GM18909 (cell line): ENCODE measurements around the gene PHETA1.

Experiments
- ATAC-seq: cut with Tn5 transposase; IDR thresholded peaks from one replicate; pipeline ENCODE4 v1.9.1; 2021; ENCODE audit warnings: mild to moderate bottlenecking; ENCODE audit not compliant: unreplicated experiment, poor library complexity

Gene PHETA1, protein sequence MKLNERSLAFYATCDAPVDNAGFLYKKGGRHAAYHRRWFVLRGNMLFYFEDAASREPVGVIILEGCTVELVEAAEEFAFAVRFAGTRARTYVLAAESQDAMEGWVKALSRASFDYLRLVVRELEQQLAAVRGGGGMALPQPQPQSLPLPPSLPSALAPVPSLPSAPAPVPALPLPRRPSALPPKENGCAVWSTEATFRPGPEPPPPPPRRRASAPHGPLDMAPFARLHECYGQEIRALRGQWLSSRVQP

DNA sequence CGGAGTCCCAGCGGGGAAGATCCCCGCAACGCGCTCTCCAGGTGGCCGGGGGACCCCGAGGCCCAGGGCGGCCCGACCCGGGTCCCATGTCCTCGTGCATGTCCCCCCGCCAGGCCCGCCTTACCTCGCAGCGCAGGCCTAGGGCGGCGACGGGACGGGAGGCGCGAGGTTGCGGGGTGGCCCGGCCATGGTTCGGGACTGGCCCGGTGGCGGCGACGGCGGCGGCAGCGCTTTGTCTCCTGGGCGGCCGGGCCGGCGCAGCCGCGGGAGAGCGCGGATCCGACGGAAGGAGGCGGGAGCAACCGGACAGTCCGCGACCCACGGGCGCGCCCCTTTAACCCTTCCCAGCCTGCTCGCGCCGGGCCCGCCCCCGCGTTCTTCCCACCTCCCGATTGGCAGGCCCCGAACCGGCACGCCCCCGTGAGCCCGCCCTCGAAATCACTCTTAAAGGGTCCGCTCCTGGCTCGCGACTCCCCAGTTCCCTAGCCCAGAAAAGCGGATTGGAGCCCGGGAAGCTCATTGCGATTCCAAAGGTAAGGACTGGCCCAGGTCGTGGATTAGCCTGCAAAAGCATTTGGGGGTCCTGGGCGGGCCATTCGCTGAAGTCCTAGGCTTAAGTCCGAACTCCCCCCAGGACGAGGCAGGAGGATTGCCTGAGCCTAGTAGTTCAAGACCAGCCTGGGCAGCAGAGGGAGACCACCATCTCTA lies at the start of gene PHETA1:
Gene PHETA1, minus strand, starts transcription at position 308 of the 708 bp plus-strand sequence. CDS start 5,668 bp downstream, outside the sequence.
- ATAC-seq, result peak; percentile 89

DNA sequence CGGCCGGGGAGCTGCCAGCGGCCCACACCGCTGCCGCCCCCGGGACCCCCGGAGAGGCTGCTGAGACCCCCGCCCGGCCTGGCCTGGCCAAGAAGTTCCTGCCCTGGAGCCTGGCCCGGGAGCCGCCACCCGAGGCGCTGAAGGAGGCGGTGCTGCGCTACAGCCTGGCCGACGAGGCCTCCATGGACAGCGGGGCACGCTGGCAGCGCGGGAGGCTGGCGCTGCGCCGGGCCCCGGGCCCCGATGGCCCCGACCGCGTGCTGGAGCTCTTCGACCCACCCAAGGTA lies 49.6 kb upstream of the PHETA1 start:
- ATAC-seq, result no peak

DNA sequence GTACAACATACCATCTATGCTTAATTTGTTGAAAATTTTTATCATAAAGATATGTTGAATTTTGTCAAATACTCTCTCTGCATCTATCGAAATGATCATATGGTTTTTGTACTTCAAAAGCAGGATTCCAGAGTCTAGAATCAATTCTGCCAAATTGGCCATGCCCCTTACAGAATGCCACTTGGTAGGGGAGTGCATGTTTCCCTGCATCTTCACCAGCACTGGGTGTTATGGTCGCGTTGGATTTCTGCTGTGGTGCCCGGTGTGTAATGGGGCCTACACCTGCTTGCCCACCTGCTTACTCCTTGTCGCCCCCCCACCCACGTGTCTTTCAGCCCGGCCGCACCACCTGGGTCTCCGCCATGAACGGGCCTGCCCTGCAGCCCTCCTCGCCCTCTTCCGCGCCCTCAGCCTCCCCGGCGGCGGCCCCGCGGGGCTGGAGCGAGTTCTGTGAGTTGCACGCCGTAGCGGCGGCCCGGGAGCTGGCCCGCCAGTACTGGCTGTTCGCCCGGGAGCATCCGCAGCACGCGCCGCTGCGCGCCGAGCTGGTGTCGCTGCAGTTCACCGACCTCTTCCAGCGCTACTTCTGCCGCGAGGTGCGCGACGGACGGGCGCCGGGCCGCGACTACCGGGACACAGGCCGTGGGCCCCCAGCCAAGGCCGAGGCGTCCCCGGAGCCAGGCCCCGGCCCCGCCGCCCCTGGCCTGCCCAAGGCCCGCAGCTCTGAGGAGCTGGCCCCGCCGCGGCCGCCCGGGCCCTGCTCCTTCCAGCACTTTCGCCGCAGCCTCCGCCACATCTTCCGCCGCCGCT lies 49.1 kb upstream of the PHETA1 start:
- no peak for ATAC-seq

DNA sequence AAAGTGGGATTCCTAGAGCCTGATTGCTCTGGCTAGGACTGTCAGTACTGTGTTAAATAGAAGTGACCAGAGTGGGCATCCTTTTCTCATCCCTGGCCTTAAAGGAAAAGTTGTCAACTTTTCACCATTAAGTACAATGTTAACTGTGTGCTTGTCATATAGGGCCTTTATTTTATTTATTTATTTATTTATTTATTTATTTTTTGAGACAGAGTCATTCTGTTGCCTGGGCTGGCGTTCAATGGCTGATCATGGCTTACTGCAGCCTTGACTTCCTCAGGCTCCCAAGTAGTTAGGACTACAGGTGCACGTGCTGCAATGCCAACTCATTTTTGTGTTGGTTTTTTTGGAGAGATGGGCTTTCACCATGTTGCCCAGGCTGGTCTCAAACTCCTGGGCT lies 48.4 kb upstream of the PHETA1 start:
- no peak for ATAC-seq

DNA sequence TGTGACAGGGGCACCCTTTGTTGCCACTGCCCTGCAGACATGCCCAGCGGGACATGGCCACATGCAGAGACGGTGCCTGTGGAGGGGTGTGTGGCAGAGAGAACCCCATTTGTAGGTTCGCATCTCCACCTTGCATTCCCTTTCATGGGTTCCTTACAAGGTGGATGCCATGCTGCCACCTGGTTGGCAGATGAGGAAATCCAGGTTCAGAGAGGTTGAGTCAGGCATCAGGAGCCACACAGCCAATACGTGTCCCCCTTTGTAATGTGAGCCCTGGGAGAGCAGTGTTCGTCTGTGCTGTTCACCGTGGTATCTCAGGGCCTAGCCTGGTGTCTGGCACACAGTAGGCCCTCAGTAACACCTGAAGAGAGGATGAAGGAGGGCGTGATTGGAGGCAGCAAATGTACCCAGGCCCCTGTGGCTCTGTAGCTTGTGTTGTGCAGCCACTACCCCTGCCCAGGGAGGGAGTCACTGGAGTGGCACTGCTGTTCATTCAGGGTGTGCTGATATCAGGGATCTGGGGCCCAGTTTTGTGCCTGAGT lies 45.9 kb upstream of the PHETA1 start:
- no peak for ATAC-seq

DNA sequence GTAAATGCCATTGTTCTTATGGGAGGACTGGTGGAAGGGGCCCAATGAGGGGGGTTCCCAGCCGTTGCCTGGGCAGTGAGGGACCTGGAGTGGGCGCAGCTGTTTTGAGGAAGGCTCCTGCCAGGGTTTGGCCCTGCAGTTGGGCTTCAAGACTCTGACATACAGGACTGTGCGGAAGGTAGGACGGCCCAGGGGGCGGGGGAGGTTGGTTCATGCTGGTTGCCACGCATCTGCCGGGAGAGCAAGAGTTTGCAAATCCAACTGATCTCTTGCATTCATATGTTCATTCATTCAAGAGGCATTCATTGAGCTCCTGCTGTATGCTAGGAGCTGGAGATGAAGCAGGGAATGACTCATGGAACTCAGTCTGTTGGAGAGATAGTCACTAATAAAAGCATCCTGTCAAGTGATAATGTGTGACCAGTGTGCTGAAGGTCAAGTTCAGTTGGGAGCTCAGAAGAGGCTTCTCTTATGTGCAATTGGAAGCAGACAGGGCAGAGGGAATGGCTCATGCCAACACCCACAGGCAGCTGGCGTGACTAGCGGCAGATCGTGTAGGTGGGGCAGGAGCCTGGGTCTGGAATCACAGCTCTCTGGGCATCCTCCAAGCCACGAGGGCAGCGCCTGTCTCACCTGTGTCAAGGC lies 44.7 kb upstream of the PHETA1 start:
- ATAC-seq, result no peak

DNA sequence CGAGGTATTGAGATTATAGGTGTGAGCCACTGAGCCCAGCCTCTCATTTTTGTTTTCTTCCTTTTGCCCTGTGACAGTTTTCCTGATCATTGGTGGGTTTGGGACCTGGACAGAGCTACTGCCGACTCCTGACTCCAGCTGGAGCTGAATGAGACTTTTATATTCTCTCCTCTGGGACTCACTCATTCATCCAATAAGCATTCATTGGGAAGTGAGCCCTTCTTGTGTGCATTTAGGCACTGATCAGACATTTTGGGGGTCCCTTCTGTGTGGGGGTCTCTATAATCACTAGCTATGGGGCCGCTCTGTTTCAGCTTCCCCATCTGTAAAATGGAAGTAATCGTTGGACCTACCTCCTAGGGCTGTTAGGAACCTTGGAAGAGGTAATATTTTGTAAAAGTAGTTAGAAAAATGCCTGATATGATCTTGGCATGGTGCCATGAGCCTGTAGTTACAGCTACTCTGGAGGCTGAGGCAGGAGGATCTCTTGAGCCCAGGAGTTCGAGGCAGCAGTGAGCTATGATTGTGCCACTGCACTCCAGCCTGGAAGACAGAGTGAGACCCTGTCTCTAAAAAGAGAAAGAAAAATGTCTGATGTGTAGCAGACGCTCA lies 44.0 kb upstream of the PHETA1 start:
- ATAC-seq, result no peak

DNA sequence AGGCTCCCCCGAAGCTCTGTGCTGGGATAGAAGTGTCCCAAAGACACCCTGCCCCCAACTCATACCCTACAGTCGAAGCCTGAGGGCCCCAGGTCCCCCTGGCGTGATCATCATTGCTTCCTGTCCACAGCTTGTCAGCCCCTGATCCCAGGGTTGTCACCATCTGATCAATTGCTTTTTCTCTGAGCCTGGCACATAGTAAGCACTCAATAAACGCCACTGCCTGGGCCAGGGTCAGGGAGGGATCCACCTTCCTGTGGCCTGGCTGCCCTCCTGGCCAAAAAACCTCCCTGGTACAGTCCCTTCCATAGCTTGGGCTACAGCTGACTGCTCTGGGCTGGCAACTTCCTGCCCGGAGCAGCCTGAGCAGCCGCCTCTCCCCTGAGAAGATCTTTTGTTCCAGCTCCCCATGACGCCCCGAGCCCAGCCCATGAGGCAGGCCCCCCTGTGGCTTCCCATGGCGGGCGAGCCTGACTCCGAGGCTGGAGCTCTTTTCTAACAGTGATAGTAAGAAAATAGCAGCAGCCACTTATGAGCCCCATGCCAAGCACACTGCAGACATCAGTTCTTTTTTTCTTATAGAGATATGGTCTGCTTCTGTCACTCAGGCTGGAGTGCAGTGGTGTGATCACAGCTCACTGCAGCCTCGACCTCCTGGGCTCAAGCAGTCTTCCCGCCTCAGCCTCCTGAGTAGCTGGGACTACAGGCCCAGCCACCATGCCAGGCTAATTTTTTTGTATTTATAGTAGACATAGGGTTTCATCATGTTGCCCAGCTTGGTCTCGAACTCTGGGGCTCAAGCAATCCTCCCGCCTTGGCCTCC lies 43.3 kb upstream of the PHETA1 start:
- ATAC-seq, result no peak

DNA sequence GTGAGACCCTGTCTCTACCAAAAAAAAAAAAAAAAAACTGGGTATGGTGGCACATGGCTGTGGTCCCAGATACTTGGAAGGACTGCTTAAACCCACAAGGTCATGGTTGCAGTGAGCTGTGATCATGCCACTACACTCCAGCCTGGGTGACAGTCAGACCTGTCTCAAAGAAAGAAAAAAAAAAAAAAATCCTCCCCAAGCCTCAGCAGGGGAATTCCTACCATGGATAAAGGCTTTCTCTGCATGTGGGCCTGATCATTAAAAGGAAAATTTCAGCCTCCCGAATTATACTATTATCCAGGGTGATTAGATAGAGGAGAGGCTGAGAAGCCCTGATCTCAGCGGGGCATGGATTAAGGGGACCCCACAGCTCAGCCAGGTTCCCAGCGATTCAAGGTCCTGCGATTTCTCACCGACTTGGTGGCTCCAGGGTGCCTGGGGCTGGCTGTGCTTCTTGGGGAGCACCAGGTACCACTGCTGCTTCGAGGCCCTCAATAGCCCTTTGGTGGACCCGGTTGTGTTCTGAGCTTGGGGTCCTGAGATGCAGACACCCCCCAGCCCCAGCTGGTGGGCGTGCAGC lies 42.4 kb upstream of the PHETA1 start:
- ATAC-seq, result no peak

DNA sequence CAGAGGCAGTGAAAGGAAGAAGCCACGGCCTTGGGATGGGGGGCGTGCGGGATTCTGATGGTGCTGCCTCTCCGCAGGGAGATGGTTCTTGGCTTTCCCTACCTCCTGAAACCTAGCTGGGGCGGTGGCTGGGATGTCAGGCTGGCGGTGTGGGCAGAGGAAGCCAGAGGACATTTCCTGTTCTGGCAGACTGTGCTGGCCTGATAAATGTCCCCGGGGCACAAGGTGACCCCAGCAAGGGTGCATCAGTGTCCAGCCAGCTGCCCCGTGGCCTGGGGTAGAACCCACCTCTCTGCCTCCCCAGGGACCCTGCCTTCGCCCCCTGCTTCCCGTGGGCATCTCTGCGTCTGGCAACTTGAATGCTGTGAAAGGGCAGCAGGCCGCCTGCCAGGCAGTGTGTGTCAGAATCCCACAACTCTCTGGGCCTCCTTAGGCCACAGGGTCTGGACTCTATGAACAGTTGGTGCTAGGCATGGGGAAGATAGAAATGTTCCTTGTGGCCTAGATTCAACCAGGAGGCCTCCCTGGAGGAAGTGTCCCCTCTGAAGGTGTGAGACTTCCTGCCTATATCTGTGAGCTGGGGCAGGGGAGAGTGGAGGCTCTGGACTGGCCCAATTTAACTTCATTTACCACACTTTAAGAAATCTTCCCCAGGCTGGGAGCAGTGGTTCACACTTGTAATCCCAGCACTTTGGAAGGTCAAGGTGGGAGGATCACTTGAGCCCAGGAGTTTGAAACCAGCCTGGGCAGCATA lies 41.7 kb upstream of the PHETA1 start:
- ATAC-seq, result no peak

DNA sequence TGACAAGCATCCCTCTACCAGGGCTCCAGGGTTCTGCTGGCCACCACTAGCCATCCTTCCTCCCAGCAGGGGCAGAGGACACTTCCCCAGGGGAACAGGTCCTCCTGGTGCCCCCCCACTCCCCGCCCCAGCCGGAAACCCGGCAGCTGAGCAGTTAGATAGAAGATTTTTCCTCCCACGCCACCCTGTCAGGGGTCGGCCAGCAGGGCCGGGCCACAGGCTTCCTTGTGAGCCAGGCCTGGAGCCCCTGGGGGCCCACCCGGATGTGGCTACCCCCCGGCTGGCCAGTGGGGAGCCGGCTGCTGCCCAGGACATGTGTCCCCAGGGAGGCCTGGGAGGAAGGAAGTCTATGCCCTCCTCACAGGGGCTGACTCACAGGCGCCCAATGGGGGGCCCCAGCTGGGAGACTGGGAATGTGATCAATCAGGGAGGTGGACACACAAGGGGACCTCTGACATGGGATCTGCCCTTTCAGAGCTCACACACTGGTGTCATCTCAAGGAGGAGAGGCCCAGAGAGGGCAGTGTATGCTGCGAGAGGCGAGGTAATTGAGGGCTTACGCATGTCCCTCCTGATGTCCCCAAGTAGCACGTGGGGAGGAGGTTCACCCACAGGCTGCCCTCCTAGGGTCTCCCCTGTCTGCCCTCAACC lies 41.0 kb upstream of the PHETA1 start:
- no peak for ATAC-seq

DNA sequence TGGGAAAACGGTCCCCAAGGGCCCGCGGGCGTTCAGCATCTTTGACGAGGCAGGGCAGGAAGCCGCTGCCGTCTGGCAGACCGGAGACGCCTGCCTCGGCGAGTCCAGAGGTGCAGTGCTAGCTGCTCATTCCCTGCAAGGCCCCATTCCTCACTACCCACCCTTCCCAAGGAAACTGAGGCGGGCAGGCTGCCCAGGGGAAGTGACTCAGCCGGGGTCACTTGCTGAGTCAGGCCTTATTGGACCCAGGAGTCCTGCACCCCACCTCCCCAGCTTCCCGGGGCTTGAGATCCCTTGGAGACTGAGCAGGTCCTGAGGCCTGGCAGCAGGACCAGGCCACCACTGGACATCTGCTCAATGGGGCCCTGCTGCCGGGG lies 40.5 kb upstream of the PHETA1 start:
- no peak for ATAC-seq

DNA sequence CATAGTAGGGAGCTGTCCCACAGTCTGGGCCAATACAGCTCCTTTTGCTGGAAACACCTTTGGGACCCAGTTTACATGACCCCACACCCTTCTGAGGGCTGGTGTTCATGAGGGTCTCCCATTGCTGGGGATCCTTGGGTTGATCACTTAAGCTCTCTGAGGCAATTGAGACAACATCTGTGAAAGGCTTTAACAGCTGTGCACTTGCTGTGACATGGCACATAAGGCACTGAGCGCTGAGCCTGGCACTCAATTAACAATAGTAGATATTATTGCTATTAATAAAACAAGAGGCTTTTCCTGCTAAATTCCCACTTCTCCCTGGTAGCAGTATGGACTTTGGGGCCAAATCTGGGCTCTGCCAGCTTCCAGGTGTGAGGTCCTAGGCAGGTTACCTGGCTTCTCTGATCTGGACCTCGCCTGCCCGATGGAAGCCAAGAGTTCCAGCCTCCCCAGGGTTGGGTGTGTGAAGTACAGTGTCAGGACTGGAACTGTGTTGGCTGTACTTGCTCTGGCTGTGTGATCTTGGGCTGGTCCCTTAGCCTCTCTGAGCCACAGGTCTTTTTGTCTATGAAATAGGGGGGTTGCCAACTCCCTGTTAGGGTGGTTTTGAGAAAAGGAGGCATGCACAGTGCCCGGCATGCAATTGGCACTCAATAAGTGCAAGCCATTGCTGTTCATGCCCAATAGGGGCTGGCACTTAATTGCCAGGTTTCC lies 39.9 kb upstream of the PHETA1 start:
- no peak for ATAC-seq

DNA sequence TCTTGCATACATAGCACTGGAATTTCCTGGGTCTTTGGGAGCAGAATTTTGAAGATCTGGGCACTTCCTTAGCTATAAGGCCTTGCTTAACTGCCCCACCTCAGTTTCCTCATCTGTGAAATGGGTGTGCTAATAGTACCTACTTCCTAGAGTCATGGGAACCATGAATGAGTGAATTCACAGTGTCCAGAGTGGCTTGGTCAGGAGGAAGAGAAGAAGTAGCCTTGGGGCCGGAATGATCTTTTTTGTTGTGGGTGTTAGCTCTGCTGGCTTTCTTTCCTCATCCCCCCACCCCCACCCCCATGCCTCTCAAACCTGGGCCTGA lies 39.2 kb upstream of the PHETA1 start:
- ATAC-seq, result no peak

DNA sequence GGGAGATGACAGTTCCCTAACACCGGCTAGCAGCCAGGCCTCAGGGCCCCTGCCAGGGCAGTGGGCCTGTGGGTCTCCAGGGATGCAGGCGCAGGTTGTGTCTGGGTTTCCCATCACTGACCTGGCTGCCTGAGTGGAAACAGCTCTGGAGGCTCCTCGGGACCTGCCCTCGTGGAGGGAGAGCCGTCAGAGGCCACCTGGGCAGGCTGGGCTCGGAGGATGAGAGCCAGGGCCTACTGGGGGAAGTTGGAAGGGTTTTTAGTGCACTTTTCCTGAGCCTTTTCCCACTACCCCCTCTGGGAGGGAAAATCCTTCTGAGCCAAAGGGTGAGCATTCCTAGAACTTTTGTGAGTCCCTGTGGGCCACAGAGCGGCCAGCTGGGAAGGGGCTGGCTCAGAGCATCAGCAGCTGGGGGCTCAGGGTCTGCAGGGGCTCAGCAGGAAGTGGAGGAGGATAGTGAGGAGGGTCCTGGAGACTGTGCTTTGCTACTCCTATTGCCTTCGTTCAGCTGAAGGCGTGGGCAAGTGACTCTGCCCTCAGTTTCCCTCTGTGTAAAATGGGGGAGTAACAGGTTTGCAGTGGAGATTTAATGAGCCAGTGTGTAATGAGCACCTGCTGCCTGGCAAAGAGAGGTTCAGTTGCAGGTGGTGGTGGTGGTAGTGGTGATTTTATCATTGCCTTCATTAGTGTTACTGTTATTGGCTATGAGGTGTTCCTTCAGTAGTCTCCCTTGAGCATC lies 38.7 kb upstream of the PHETA1 start:
- ATAC-seq, result no peak

DNA sequence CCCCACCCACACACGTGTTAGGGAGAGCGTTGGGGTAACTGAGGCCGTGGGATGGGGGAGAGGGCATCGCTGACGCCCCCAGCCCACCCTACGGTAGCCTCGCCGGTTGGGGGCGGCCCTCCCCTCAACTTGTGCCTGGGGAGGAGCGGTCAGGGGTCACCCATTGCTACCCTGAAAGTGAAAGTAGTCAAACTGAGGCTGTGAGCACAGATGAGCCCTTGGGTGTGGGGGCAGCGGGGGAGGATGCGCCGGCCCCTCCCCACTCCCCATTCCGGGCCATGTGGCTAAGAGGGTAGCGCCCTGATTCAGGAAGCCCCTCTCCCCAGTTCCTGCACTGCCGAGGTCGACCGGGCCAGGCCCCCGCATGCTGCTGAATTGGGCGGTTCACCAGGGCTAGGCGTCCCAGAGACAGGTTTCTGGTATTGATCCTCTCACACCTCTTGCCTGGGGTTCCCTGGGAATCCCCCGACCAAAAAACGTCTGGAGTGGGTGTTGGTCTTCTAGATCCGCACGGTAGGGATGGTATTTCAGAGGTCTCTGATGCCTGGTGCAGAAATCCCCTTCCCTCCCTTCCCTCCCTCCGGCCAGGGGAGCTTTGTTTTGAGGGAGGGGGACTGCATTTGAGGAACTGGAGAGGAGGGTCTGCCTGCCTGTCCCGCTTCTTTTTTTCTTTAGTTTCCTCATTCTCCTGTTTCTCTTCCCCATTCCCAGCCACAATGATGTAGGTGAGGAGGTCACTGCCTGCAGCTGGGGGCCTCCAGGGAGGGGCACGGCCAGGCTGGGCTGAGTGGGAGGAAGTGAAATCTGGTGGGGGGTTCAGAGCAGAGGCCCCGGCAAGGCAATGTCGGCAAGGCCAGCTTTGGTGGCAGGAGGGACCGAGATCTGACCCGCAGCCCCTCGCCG lies 37.8 kb upstream of the PHETA1 start:
- ATAC-seq, result no peak
